Measurements from ENCODE around the gene SURF1.

Gene SURF1

DNA sequence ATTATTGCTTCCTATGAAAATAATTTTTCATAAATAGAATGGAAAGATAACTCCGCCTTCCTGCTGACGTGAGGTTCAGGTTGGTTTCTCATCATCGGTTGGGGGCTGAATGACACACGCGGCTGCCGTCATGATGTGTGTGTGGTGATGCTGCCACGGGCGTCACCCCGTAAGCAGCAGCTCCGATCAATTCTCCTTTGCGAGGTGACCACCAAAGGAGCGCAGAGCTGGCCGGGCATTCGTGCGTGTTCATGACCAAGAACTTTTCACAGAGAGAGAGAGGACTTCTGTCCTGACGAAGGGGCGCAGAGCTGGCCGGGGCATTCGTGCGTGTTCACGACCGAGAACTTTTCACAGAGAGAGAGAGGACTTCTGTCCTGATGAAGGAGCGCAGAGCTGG lies 50.6 kb downstream of the SURF1 start:
- no peak for TF ChIP-seq EZH2phosphoT487 (conservative IDR thresholded peaks at IDR 0.05; ENCODE audit: low read length)
- TF ChIP-seq CTCF (IDR thresholded peaks at IDR 0.05; ENCODE audit: insufficient read depth, low read length, poor library complexity, severe bottlenecking) = no peak
- Histone ChIP-seq H3K9me2 (replicated peaks; ENCODE audit: insufficient read depth, low read length) (no peaks in the 10 kb centered on the region), H3F3A (ENCODE audit: insufficient read depth) (no peaks in the 10 kb centered on the region), H3K27me3 (ENCODE audit: low read length) (no peaks in the 10 kb centered on the region), H3K27ac (ENCODE audit: low read depth, low read length) (no peak overlapping the region), H3K4me2 (ENCODE audit: low read depth, low read length, poor library complexity, severe bottlenecking) (no peak overlapping the region), H4K20me1 (ENCODE audit: low read depth, low read length) (no peaks in the 10 kb centered on the region), H3K9me3 (ENCODE audit: insufficient read depth, low read length) (no peaks in the 10 kb centered on the region), H3K9ac (ENCODE audit: low read length) (no peak overlapping the region), H3K4me3 (ENCODE audit: insufficient read depth, low read length, poor library complexity, severe bottlenecking) (no peak overlapping the region), H3K79me2 (ENCODE audit: insufficient read depth, low read length) (no peaks in the 10 kb centered on the region), H3K36me3 (ENCODE audit: low read length) (no peaks in the 10 kb centered on the region), H2AFZ (ENCODE audit: low read depth, low read length, severe bottlenecking) (no peak overlapping the region)

- Histone ChIP-seq H3K27me3 (ENCODE audit: low read length) (no peaks in the 10 kb centered on the region), H2AFZ (ENCODE audit: low read depth, low read length, severe bottlenecking) (no peak overlapping the region), H3K27ac (ENCODE audit: low read depth, low read length) (no peak overlapping the region), H3K9ac (ENCODE audit: low read length) (no peak overlapping the region), H3K9me3 (ENCODE audit: insufficient read depth, low read length) (no peaks in the 10 kb centered on the region), H3F3A (ENCODE audit: insufficient read depth) (no peaks in the 10 kb centered on the region), H3K4me2 (ENCODE audit: low read depth, low read length, poor library complexity, severe bottlenecking) (no peak overlapping the region), H3K79me2 (ENCODE audit: insufficient read depth, low read length) (no peaks in the 10 kb centered on the region), H4K20me1 (ENCODE audit: low read depth, low read length) (no peaks in the 10 kb centered on the region), H3K4me3 (ENCODE audit: insufficient read depth, low read length, poor library complexity, severe bottlenecking) (no peak overlapping the region), H3K9me2 (replicated peaks; ENCODE audit: insufficient read depth, low read length) (no peaks in the 10 kb centered on the region), H3K36me3 (ENCODE audit: low read length) (no peaks in the 10 kb centered on the region)
- TF ChIP-seq EZH2phosphoT487 (conservative IDR thresholded peaks at IDR 0.05; ENCODE audit: low read length) (no peak), CTCF (IDR thresholded peaks at IDR 0.05; ENCODE audit: insufficient read depth, low read length, poor library complexity, severe bottlenecking) (no peak)
Measured at GRCh38 chr9:133304477-133305377, 51.6 kb downstream of the SURF1 start.

GRCh38 chr9:133304158-133304470 lies 52.2 kb downstream of the SURF1 start:
- no peak for TF ChIP-seq CTCF (IDR thresholded peaks at IDR 0.05; ENCODE audit: insufficient read depth, low read length, poor library complexity, severe bottlenecking)
- TF ChIP-seq EZH2phosphoT487 (conservative IDR thresholded peaks at IDR 0.05; ENCODE audit: low read length) = no peak
- H3K9ac ChIP-seq (ENCODE audit: low read length) = no peak overlapping the region
- no peaks in the 10 kb centered on the region for H3F3A ChIP-seq (ENCODE audit: insufficient read depth)
- no peak overlapping the region for H3K4me2 ChIP-seq (ENCODE audit: low read depth, low read length, poor library complexity, severe bottlenecking)
- H3K4me3 ChIP-seq (ENCODE audit: insufficient read depth, low read length, poor library complexity, severe bottlenecking) = no peak overlapping the region
- H3K9me2 ChIP-seq (replicated peaks; ENCODE audit: insufficient read depth, low read length) = no peaks in the 10 kb centered on the region
- no peaks in the 10 kb centered on the region for H3K27me3 ChIP-seq (ENCODE audit: low read length)
- no peak overlapping the region for H3K27ac ChIP-seq (ENCODE audit: low read depth, low read length)
- H4K20me1 ChIP-seq (ENCODE audit: low read depth, low read length) = no peaks in the 10 kb centered on the region
- H3K79me2 ChIP-seq (ENCODE audit: insufficient read depth, low read length) = no peaks in the 10 kb centered on the region
- H3K9me3 ChIP-seq (ENCODE audit: insufficient read depth, low read length) = no peaks in the 10 kb centered on the region
- H3K36me3 ChIP-seq (ENCODE audit: low read length) = no peaks in the 10 kb centered on the region
- H2AFZ ChIP-seq (ENCODE audit: low read depth, low read length, severe bottlenecking) = no peak overlapping the region
